ENCODE measurements around the gene IER3.

IER3 gene

DNA sequence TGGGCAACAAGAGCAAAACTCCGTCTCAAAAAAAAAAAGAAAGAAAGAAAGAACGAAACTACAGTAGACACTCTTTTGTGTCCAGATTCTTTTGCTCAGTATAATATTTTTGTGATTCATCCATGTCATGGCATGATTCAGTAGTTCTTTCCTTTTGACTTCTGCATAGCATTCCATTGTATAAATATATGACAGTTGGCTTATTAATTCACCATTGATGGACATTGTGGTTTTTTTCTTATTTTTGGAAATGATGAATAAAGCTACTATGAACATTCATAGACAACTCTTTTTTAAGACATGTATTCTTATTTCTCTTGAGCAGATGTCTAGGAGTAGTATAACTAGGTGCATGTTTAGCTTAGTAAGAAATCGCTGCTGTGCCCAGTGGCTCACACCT, 10.3 kb upstream of the IER3 start:
- TF ChIP-seq, protein P1, sequence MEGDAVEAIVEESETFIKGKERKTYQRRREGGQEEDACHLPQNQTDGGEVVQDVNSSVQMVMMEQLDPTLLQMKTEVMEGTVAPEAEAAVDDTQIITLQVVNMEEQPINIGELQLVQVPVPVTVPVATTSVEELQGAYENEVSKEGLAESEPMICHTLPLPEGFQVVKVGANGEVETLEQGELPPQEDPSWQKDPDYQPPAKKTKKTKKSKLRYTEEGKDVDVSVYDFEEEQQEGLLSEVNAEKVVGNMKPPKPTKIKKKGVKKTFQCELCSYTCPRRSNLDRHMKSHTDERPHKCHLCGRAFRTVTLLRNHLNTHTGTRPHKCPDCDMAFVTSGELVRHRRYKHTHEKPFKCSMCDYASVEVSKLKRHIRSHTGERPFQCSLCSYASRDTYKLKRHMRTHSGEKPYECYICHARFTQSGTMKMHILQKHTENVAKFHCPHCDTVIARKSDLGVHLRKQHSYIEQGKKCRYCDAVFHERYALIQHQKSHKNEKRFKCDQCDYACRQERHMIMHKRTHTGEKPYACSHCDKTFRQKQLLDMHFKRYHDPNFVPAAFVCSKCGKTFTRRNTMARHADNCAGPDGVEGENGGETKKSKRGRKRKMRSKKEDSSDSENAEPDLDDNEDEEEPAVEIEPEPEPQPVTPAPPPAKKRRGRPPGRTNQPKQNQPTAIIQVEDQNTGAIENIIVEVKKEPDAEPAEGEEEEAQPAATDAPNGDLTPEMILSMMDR (conservative IDR thresholded peaks at IDR 0.05; ENCODE audit: low read depth, low read length): no peak
- H3K4me3 ChIP-seq (ENCODE audit: low read depth, low read length): no peak overlapping the region
- DNase-seq (ENCODE audit: low read depth): no peak

DNA sequence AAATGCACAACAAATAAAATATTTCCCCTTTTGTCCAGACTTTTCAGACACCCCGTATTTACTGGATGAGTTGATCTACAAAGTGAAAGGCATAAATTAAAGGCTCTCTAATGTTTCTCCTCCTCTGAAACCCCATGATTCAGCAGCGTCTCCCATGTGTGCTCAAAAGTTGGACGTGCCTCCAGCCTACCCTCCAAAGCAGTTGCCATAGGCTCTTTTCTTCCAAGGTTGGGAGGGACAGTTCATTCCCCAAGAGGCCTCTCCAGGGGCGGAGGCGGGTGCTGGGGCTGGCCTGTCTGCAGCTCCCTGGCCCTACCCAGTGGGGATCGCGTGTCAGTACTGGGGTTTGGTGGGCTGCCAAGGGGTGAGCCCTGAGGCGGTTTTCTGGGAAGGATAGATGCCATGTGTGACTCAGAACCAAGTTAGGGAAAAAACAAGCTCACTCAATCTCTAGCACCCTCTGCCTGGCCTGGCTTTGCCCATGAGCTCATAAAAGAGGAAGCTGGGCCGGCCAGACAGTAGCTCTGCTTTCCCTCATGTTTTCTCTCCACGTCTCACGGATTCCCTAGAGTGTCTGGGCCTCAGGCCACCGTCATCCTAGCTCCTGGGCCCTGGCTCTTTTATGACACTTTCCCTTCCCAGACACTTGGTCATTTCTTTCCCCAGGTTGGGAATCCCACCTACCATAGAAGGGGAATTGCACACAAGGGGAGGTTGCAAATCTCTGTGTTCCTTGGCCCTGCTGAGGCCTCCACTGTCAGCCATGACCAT, 8.0 kb upstream of the IER3 start:
- DNase-seq (ENCODE audit: low read depth): peak; percentile 98
- H3K4me3 ChIP-seq (ENCODE audit: low read depth, low read length): no peak overlapping the region
- TF ChIP-seq, protein P1 (conservative IDR thresholded peaks at IDR 0.05; ENCODE audit: low read depth, low read length): no peak

GRCh38 chr6:30750379-30750668, 6.0 kb upstream of the IER3 start:
- H3K4me3 ChIP-seq (ENCODE audit: low read depth, low read length): no peak overlapping the region
- TF ChIP-seq, protein P1 (conservative IDR thresholded peaks at IDR 0.05; ENCODE audit: low read depth, low read length): no peak
- no peak for DNase-seq (ENCODE audit: low read depth)

DNA sequence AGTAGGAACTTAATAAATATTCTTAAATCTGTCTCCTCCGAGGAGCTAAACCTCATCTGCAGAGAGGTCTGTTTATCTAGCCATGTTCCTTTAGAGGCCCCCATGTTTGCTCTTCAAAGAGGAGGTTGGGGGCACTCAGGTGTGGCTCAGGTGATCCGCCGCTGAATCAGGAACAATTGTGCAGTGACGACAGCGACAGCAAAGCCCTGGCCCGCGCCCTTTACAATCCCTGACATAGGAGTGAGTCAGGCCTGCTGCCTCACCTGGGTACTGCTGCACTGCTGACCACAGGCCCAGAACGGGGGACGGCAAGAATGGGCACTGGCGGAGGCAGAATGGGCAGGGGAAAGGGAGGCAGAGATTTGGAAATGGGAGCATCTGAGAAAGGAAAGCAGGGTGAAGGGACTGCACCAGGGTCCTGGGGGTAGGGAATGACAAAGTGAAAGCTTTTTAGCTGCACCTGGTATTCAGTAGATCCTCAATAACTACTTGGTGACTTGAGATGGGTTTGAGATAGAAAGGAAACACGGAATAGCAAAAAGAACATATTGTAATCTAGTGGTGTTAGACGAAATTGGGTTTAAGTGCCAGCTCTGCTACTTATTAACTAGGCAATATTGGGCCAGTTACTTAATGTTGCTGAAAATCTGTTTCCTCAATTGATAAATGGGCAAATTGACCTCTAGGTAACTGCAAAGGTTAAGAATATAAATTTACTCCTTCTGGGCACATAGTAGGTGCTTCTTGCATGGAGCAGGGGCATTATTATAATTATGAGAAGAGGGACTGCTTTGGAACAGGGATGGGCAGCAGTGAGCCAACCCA, 5.4 kb upstream of the IER3 start:
- DNase-seq (ENCODE audit: low read depth): no peak
- TF ChIP-seq, protein P1 (conservative IDR thresholded peaks at IDR 0.05; ENCODE audit: low read depth, low read length): no peak
- no peak overlapping the region for H3K4me3 ChIP-seq (ENCODE audit: low read depth, low read length)

DNA sequence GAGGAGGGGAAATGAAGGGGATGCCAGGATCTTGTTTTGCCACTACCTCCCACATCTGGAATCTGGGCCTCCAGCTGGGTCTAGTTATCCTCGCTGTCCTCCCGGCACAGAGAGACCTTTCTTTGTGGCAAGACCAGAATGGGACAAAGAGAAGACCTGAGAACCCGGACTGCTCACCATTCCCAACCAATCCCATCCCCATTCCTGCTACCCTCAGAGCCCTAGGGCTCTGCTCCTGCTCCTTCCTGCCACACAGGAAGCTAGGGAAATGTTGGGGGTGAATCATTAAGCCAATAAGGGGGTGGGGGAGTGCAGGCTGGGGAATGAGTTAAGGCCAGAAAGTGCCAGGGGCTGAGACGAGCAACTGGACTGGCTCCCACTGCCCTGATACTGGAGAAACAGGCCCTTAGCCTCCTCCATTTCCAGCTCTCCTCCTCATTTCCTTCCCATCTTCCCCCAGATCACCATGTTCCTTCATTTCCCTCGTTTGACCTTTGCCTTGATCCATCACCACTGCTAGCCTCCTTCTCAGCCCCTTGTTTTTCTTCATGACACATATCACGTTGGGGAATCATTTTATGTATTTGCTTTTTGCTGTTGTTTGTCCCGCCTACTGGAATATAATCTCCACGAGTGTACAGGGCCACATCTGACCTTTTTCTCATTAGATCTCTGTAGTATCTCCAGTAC, 4.6 kb upstream of the IER3 start:
- no peak overlapping the region for H3K4me3 ChIP-seq (ENCODE audit: low read depth, low read length)
- TF ChIP-seq, protein P1 (conservative IDR thresholded peaks at IDR 0.05; ENCODE audit: low read depth, low read length): no peak
- DNase-seq (ENCODE audit: low read depth): no peak

GRCh38 chr6:30747902-30748769, 3.8 kb upstream of the IER3 start:
- TF ChIP-seq, protein P1 (conservative IDR thresholded peaks at IDR 0.05; ENCODE audit: low read depth, low read length): no peak
- no peak for DNase-seq (ENCODE audit: low read depth)
- no peak overlapping the region for H3K4me3 ChIP-seq (ENCODE audit: low read depth, low read length)
